ENCODE results near the gene BMP8B. TPM values are rescaled to one million over a fixed set of nuclear protein-coding genes. Genes with fewer than 3 reads are reported as not detected.
"Not testable (repeated sequence)": the region's sequence is repeated elsewhere in the genome, so short reads cannot be mapped to it uniquely, and the experiment has no call there.

The BMP8B gene
- total RNA-seq (2014; rRNA removed; shearing (Covaris generic)): 0.08 TPM in 1 of 2 replicates, not detected in the other

GRCh38 chr1:39788758-39789570, at the start of gene BMP8B:
Gene BMP8B, minus strand, starts transcription at chr1:39788865. Its CDS starts 380 bp downstream, at chr1:39788485.
- peak; percentile 24 to 59 for DNase-seq (ENCODE audit: low read depth in 1 of 2, low spot score in 2 of 2)
- peak within 1 kb of the TSS; percentile 51 for H3K4me3 ChIP-seq
- H3K9me3 ChIP-seq (replicated peaks): no peaks in the 10 kb centered on the region
- no peak within 1 kb of the TSS for H3K27ac ChIP-seq
- no peaks in the 10 kb centered on the region for H3K36me3 ChIP-seq
- H3K27me3 ChIP-seq (replicated peaks): peaks cover 19% of the 10 kb centered on the region
- peaks cover 9% of the 10 kb centered on the region for H3K4me1 ChIP-seq (replicated peaks)

GRCh38 chr1:39836595-39837110, 48.0 kb upstream of the BMP8B start:
- H3K36me3 ChIP-seq: peaks cover 45% of the 10 kb centered on the region
- no peaks in the 10 kb centered on the region for H3K27me3 ChIP-seq (replicated peaks)
- H3K4me1 ChIP-seq (replicated peaks): peaks cover 6% of the 10 kb centered on the region
- H3K9me3 ChIP-seq (replicated peaks): no peaks in the 10 kb centered on the region
- DNase-seq (ENCODE audit: low read depth in 1 of 2, low spot score in 2 of 2): no peak
- H3K4me3 ChIP-seq: no peak overlapping the region
- H3K27ac ChIP-seq: no peak overlapping the region

GRCh38 chr1:39835935-39836594, 47.4 kb upstream of the BMP8B start:
- no peaks in the 10 kb centered on the region for H3K27me3 ChIP-seq (replicated peaks)
- no peaks in the 10 kb centered on the region for H3K9me3 ChIP-seq (replicated peaks)
- no peak overlapping the region for H3K27ac ChIP-seq
- H3K36me3 ChIP-seq: peaks cover 39% of the 10 kb centered on the region
- DNase-seq (ENCODE audit: low read depth in 1 of 2, low spot score in 2 of 2): no peak
- H3K4me3 ChIP-seq: no peak overlapping the region
- peaks cover 6% of the 10 kb centered on the region for H3K4me1 ChIP-seq (replicated peaks)

GRCh38 chr1:39835110-39835509, 46.4 kb upstream of the BMP8B start:
- Histone ChIP-seq H3K27me3 (replicated peaks) (no peaks in the 10 kb centered on the region), H3K4me1 (replicated peaks) (peaks cover 6% of the 10 kb centered on the region), H3K36me3 (peaks cover 30% of the 10 kb centered on the region), H3K4me3 (no peak overlapping the region), H3K27ac (no peak overlapping the region), H3K9me3 (replicated peaks) (no peaks in the 10 kb centered on the region)
- DNase-seq (ENCODE audit: low read depth in 1 of 2, low spot score in 2 of 2): no peak

GRCh38 chr1:39833621-39834385, 45.1 kb upstream of the BMP8B start:
- Histone ChIP-seq H3K27ac (no peak overlapping the region), H3K9me3 (replicated peaks) (no peaks in the 10 kb centered on the region), H3K27me3 (replicated peaks) (0 out of 2 replicates have a peak, but pooled peaks cover 2% of the 10 kb centered on the region), H3K4me3 (no peak overlapping the region), H3K36me3 (peaks cover 17% of the 10 kb centered on the region), H3K4me1 (replicated peaks) (peaks cover 6% of the 10 kb centered on the region)
- no peak for DNase-seq (ENCODE audit: low read depth in 1 of 2, low spot score in 2 of 2)

GRCh38 chr1:39833121-39833520, 44.5 kb upstream of the BMP8B start:
- Histone ChIP-seq H3K4me3 (no peak overlapping the region), H3K27me3 (replicated peaks) (0 out of 2 replicates have a peak, but pooled peaks cover 2% of the 10 kb centered on the region), H3K9me3 (replicated peaks) (no peaks in the 10 kb centered on the region), H3K27ac (no peak overlapping the region), H3K36me3 (peaks cover 10% of the 10 kb centered on the region), H3K4me1 (replicated peaks) (peaks cover 6% of the 10 kb centered on the region)
- peak in 1 of 2 experiments; percentile 9 for DNase-seq (ENCODE audit: low read depth in 1 of 2, low spot score in 2 of 2)

GRCh38 chr1:39832294-39832693, 43.6 kb upstream of the BMP8B start:
- Histone ChIP-seq H3K27ac (no peak overlapping the region), H3K4me3 (no peak overlapping the region), H3K27me3 (replicated peaks) (0 out of 2 replicates have a peak, but pooled peaks cover 2% of the 10 kb centered on the region), H3K9me3 (replicated peaks) (no peaks in the 10 kb centered on the region), H3K36me3 (peaks cover 2% of the 10 kb centered on the region; the same call in 1 of the 2 replicates), H3K4me1 (replicated peaks) (peaks cover 6% of the 10 kb centered on the region)
- DNase-seq (ENCODE audit: low read depth in 1 of 2, low spot score in 2 of 2): no peak

- DNase-seq (ENCODE audit: low read depth in 1 of 2, low spot score in 2 of 2): no peak
- no peak overlapping the region for H3K4me3 ChIP-seq
Observed at GRCh38 chr1:39829791-39830533, 41.3 kb upstream of the BMP8B start.

GRCh38 chr1:39828734-39829133, 40.1 kb upstream of the BMP8B start:
- Histone ChIP-seq H3K36me3 (no peaks in the 10 kb centered on the region), H3K27me3 (replicated peaks) (0 out of 2 replicates have a peak, but pooled peaks cover 2% of the 10 kb centered on the region), H3K9me3 (replicated peaks) (no peaks in the 10 kb centered on the region), H3K4me1 (replicated peaks) (peaks cover 6% of the 10 kb centered on the region), H3K27ac (no peak overlapping the region), H3K4me3 (no peak overlapping the region)
- DNase-seq (ENCODE audit: low read depth in 1 of 2, low spot score in 2 of 2): no peak

More at GRCh38 chr1:39829791-39830533, 41.3 kb upstream of the BMP8B start:
- Histone ChIP-seq H3K27ac (no peak overlapping the region), H3K4me1 (replicated peaks) (peaks cover 6% of the 10 kb centered on the region), H3K36me3 (no peaks in the 10 kb centered on the region), H3K27me3 (replicated peaks) (0 out of 2 replicates have a peak, but pooled peaks cover 2% of the 10 kb centered on the region), H3K9me3 (replicated peaks) (no peaks in the 10 kb centered on the region)

GRCh38 chr1:39828255-39828654, 39.6 kb upstream of the BMP8B start:
- not testable (repeated sequence) for DNase-seq (ENCODE audit: low read depth in 1 of 2, low spot score in 2 of 2); H3K27ac ChIP-seq; H3K9me3 ChIP-seq (replicated peaks); H3K36me3 ChIP-seq; H3K27me3 ChIP-seq (replicated peaks); H3K4me3 ChIP-seq; H3K4me1 ChIP-seq (replicated peaks)

- Histone ChIP-seq H3K4me3 (no peak overlapping the region), H3K27me3 (replicated peaks) (0 out of 2 replicates have a peak, but pooled peaks cover 2% of the 10 kb centered on the region), H3K4me1 (replicated peaks) (no peaks in the 10 kb centered on the region), H3K27ac (no peak overlapping the region), H3K9me3 (replicated peaks) (no peaks in the 10 kb centered on the region), H3K36me3 (no peaks in the 10 kb centered on the region)
- no peak for DNase-seq (ENCODE audit: low read depth in 1 of 2, low spot score in 2 of 2)
Observed at GRCh38 chr1:39827201-39827600, 38.5 kb upstream of the BMP8B start.

GRCh38 chr1:39826583-39826982, 37.9 kb upstream of the BMP8B start:
- Histone ChIP-seq H3K27me3 (replicated peaks) (0 out of 2 replicates have a peak, but pooled peaks cover 2% of the 10 kb centered on the region), H3K4me3 (no peak overlapping the region), H3K27ac (no peak overlapping the region), H3K9me3 (replicated peaks) (no peaks in the 10 kb centered on the region), H3K4me1 (replicated peaks) (no peaks in the 10 kb centered on the region), H3K36me3 (no peaks in the 10 kb centered on the region)
- no peak for DNase-seq (ENCODE audit: low read depth in 1 of 2, low spot score in 2 of 2)
